ENCODE measurements around the gene CBX8.

DNA sequence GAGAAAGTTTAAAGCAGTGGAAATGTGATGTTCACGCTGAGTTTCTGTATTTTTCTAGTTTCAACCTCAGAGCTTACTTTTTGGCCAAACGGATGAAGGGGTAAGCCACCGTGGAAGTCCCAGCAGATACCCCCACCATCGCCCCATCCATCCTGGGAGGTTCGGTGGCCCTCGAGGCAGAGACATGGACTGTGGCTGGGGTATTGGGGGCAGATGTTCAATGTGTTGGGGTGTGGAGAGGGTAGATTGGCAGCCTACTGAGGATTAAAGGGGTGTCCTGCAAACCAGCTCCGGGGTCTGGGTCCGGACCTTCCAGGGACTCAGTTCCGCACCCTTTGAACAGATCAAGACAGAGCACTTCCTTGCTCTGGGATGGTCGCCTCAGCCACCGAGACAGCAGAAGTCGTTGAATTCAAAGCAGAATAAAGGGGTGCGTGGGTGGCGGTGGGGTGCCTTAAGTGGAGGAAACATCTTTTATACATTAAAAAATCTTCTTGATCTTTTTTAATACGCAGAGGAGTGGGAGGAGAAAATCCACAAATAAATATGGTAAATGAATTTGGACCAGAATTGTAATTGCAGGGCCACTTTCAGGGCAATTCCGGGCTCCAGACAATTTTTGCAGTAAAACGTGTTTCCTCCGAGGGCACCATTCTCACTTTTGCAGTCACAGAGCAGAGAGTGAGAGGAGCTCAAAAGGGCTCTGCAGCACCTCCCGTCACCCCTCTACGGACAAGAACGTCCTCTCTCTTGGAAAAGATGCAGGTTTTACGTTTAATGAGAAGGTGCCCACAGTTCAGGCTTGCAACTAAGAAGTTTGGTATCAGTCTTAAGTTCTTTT lies 8.2 kb upstream of the CBX8 start:
- TF ChIP-seq FOS (IDR thresholded peaks at IDR 0.05; ENCODE audit: borderline replicate concordance, insufficient read depth, low read length) (no peak), MYC (IDR thresholded peaks at IDR 0.05; ENCODE audit: low read depth, low read length) (no peak), EZH2 (IDR thresholded peaks at IDR 0.05; ENCODE audit: borderline replicate concordance, low read depth, low read length, severe bottlenecking) (no peak), POLR2AphosphoS5 (IDR thresholded peaks at IDR 0.05; ENCODE audit: insufficient read depth, low read depth, low read length) (no peak), POLR2A (IDR thresholded peaks at IDR 0.05; ENCODE audit: low read depth, low read length) (no peak)
- TF ChIP-seq, protein P1, sequence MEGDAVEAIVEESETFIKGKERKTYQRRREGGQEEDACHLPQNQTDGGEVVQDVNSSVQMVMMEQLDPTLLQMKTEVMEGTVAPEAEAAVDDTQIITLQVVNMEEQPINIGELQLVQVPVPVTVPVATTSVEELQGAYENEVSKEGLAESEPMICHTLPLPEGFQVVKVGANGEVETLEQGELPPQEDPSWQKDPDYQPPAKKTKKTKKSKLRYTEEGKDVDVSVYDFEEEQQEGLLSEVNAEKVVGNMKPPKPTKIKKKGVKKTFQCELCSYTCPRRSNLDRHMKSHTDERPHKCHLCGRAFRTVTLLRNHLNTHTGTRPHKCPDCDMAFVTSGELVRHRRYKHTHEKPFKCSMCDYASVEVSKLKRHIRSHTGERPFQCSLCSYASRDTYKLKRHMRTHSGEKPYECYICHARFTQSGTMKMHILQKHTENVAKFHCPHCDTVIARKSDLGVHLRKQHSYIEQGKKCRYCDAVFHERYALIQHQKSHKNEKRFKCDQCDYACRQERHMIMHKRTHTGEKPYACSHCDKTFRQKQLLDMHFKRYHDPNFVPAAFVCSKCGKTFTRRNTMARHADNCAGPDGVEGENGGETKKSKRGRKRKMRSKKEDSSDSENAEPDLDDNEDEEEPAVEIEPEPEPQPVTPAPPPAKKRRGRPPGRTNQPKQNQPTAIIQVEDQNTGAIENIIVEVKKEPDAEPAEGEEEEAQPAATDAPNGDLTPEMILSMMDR (IDR thresholded peaks at IDR 0.05; ENCODE audit: extremely low read depth in 1 of 2, insufficient read depth in 1 of 2, low read depth in 1 of 2, low read length in 2 of 2): no peak
- TF ChIP-seq, protein P2, sequence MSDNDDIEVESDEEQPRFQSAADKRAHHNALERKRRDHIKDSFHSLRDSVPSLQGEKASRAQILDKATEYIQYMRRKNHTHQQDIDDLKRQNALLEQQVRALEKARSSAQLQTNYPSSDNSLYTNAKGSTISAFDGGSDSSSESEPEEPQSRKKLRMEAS (IDR thresholded peaks at IDR 0.05; ENCODE audit: insufficient read depth, insufficient read length): no peak
